ENCODE measurements around the gene UTP14C. TPM values are rescaled to one million over a fixed set of nuclear protein-coding genes. Genes with fewer than 3 reads are reported as not detected.

UTP14C gene
- total RNA-seq, 2 donors from 2014 or later = 6.8 to 6.9 TPM

Other genes with a start within 250 kb of the UTP14C start
- gene DHRS12, start 220.5 kb upstream of the UTP14C start, total RNA-seq = 1 to 10 TPM; 2.0 to 7.2 TPM
- under 1 TPM; 0.36 to 0.60 TPM for gene TMEM272, start 179.5 kb upstream of the UTP14C start, total RNA-seq
- not detected for gene CCDC70, start 162.7 kb upstream of the UTP14C start, total RNA-seq
- gene ATP7B, start 13.2 kb upstream of the UTP14C start, total RNA-seq = 1 to 10 TPM in 1 of 2 donors, under 1 TPM in 1; 0.96 to 1.1 TPM
- gene ALG11, start 12.3 kb upstream of the UTP14C start, total RNA-seq = 10 to 100 TPM; 17.0 to 22.6 TPM
- under 1 TPM in 1 of 2 donors, not detected in 1; 0.14 TPM for gene NEK5, start 104.4 kb downstream of the UTP14C start, total RNA-seq
- 1 to 10 TPM in 1 of 2 donors, under 1 TPM in 1; 0.18 to 6.2 TPM for gene NEK3, start 134.9 kb downstream of the UTP14C start, total RNA-seq

Measured in activated naive CD4-positive, alpha-beta T cell treated with anti-CD3 and anti-CD28 coated beads, Interleukin-2, amount 50 U/mL, for 72 hours (primary cell).